Parathyroid adenoma (tissue), 2 donors: ENCODE results near the gene THOC6.

Experiments
- H2AFZ ChIP-seq: fragments of 300-600 bp; sonication (generic); one replicate; pipeline ENCODE4 v1.7.0; 2017; ENCODE audit warnings: antibody characterized with exemption, mild to moderate bottlenecking
- H3K27ac ChIP-seq: fragments of 300-600 bp; sonication (generic); one replicate; pipeline ENCODE4 v1.7.0; 2017
- H3K27me3 ChIP-seq: fragments of 300-600 bp; sonication (generic); one replicate; pipeline ENCODE4 v1.7.0; 2017; ENCODE audit warnings: low read length; ENCODE audit not compliant: control insufficient read depth, insufficient read depth
- H3K36me3 ChIP-seq: fragments of 300-600 bp; sonication (generic); one replicate; pipeline ENCODE4 v1.7.0; 2017; ENCODE audit warnings: low read length; ENCODE audit not compliant: control insufficient read depth, insufficient read depth
- H3K4me1 ChIP-seq: fragments of 300-600 bp; sonication (generic); one replicate; pipeline ENCODE4 v1.7.0; 2017; ENCODE audit warnings: control low read depth
- H3K4me2 ChIP-seq: fragments of 300-600 bp; sonication (generic); one replicate; pipeline ENCODE4 v1.7.0; 2017; ENCODE audit warnings: low read length
- H3K4me3 ChIP-seq: fragments of 300-600 bp; sonication (generic); one replicate; pipeline ENCODE4 v1.7.0; 2017; ENCODE audit warnings: low read depth, low read length
- H3K79me2 ChIP-seq: fragments of 300-600 bp; sonication (generic); one replicate; pipeline ENCODE4 v1.7.0; 2017; ENCODE audit warnings: control low read depth
- H3K9ac ChIP-seq: fragments of 300-600 bp; sonication (generic); one replicate; pipeline ENCODE4 v1.7.0; 2017; ENCODE audit warnings: mild to moderate bottlenecking
- H3K9me3 ChIP-seq: fragments of 300-600 bp; sonication (generic); one replicate; pipeline ENCODE4 v1.7.0; 2017; ENCODE audit warnings: low read length; ENCODE audit not compliant: control insufficient read depth
- CTCF ChIP-seq: fragments of 300-600 bp; sonication (generic); IDR thresholded peaks from one replicate; pipeline ENCODE4 v1.7.0; 2017; ENCODE audit warnings: antibody characterized with exemption, mild to moderate bottlenecking
- donor health status: primary hyperparathyroidism.

Gene THOC6

GRCh38 chr16:3023669-3024478 is at the start of gene THOC6, which contains the start of gene HCFC1R1:
Gene THOC6, plus strand, starts transcription at chr16:3024035. Its CDS starts 292 bp downstream, at chr16:3024327.
Gene HCFC1R1, minus strand, starts transcription at chr16:3023942. Its CDS starts 1 bp downstream, at chr16:3023941.
- H3K4me1 ChIP-seq: peaks cover 15% of the 10 kb centered on the region
- H3K4me2 ChIP-seq: peak within 1 kb of the TSS; percentile 99
- no peaks in the 10 kb centered on the region for H3K9me3 ChIP-seq
- peak within 1 kb of the TSS; percentile 92 for H3K4me3 ChIP-seq
- no peaks in the 10 kb centered on the region for H3K27me3 ChIP-seq
- peak within 1 kb of the TSS; percentile 98 for H2AFZ ChIP-seq
- H3K27ac ChIP-seq: peak within 1 kb of the TSS; percentile 97
- no peak for TF ChIP-seq CTCF
- peak within 1 kb of the TSS; percentile 54 for H3K9ac ChIP-seq
- no peaks in the 10 kb centered on the region for H3K79me2 ChIP-seq
- no peaks in the 10 kb centered on the region for H3K36me3 ChIP-seq

- Histone ChIP-seq H3K9me3 (no peaks in the 10 kb centered on the region), H3K27me3 (no peaks in the 10 kb centered on the region), H3K9ac (no peak overlapping the region), H3K27ac (no peak overlapping the region), H3K36me3 (no peaks in the 10 kb centered on the region), H3K4me1 (peaks cover 10% of the 10 kb centered on the region), H3K4me2 (no peak overlapping the region), H2AFZ (no peak overlapping the region), H3K4me3 (no peak overlapping the region), H3K79me2 (no peaks in the 10 kb centered on the region)
- no peak for TF ChIP-seq CTCF
Measured at GRCh38 chr16:2974319-2975056, 49.3 kb upstream of the THOC6 start.

GRCh38 chr16:2975161-2975795 is 48.6 kb upstream of the THOC6 start:
- no peak for TF ChIP-seq CTCF
- H2AFZ ChIP-seq: no peak overlapping the region
- peaks cover 10% of the 10 kb centered on the region for H3K4me1 ChIP-seq
- H3K4me2 ChIP-seq: no peak overlapping the region
- no peaks in the 10 kb centered on the region for H3K79me2 ChIP-seq
- no peak overlapping the region for H3K4me3 ChIP-seq
- no peak overlapping the region for H3K9ac ChIP-seq
- H3K27me3 ChIP-seq: no peaks in the 10 kb centered on the region
- no peaks in the 10 kb centered on the region for H3K36me3 ChIP-seq
- no peaks in the 10 kb centered on the region for H3K9me3 ChIP-seq
- H3K27ac ChIP-seq: no peak overlapping the region

- H3K4me2 ChIP-seq: no peak overlapping the region
- H3K27ac ChIP-seq: no peak overlapping the region
- peaks cover under 1% of the 10 kb centered on the region for H3K4me1 ChIP-seq
- no peak for TF ChIP-seq CTCF
- H3K9me3 ChIP-seq: no peaks in the 10 kb centered on the region
- H3K36me3 ChIP-seq: no peaks in the 10 kb centered on the region
- no peak overlapping the region for H3K9ac ChIP-seq
- H3K4me3 ChIP-seq: no peak overlapping the region
- no peaks in the 10 kb centered on the region for H3K79me2 ChIP-seq
- H3K27me3 ChIP-seq: no peaks in the 10 kb centered on the region
- no peak overlapping the region for H2AFZ ChIP-seq
Measured at GRCh38 chr16:2976201-2976600, 47.6 kb upstream of the THOC6 start.
